GM12878 (cell line): ENCODE data around the gene CFAP58. TPM values are rescaled to one million over a fixed set of nuclear protein-coding genes. Genes with fewer than 3 reads are reported as not detected.

Experiments used
- ATAC-seq: fragments of 200-7000 bp; cut with Tn5 transposase; 3 replicates; pipeline ENCODE4 v1.9.1; 2020; ENCODE audit warnings: mild to moderate bottlenecking, moderate library complexity
- BruUV-seq: library from RNA; stranded (reverse); fragments of 400-500 nt; replicated peaks from 2 replicates; lab custom pipeline; 2021; lab: Mats Ljungman, UMichigan
- CTCF ChIA-PET: fragments of 300-600 bp; sonication (Branson Sonifier 250); formaldehyde crosslinking; extraction: SDS; loops from one replicate; lab custom pipeline; 2021; ENCODE audit warnings: inconsistent platforms; lab: Yijun Ruan, JAX
- POLR2A ChIA-PET: fragments of 350-600 bp; formaldehyde crosslinking; extraction: SDS; loops from one replicate; lab custom pipeline; 2021; ENCODE audit warnings: inconsistent platforms; lab: Charles Lee
- RAD21 ChIA-PET: fragments of 300-600 bp; sonication (Branson Sonifier 250); formaldehyde crosslinking; loops from one replicate; lab custom pipeline; 2023; ENCODE audit warnings: antibody characterized with exemption; ENCODE audit not compliant: unreplicated experiment; lab: Charles Lee
- SMC1A ChIA-PET: fragments of 300-600 bp; sonication (Branson Sonifier 250); formaldehyde crosslinking; loops from one replicate; lab custom pipeline; 2023; ENCODE audit not compliant: unreplicated experiment, uncharacterized antibody; lab: Charles Lee
- DNase-seq: peaks from one replicate; pipeline ENCODE4 v3.0.0-alpha.2; 2011; ENCODE audit warnings: low read depth, low spot score
- FAIRE-seq: peaks from 3 replicates; lab custom pipeline; 2011; peaks lifted over from hg19 to GRCh38; lab: Jason Lieb, UNC
- H2AFZ ChIP-seq: 2 replicates; pipeline ENCODE4 v1.6.0; 2011; ENCODE audit warnings: low read depth, low read length, control low read depth; ENCODE audit not compliant: control insufficient read depth
- H3K27ac ChIP-seq: 2 replicates; pipeline ENCODE4 v1.5.1; 2011; ENCODE audit warnings: control low read depth; ENCODE audit not compliant: control insufficient read depth, insufficient read depth
- H3K27me3 ChIP-seq, 2 experiments: replicated peaks in 1 of 2; 2 replicates each; pipeline versions ENCODE4 v1.6.0 to v1.6.1; 2011; ENCODE audit warnings: low read length in 1 of 2; ENCODE audit not compliant: control insufficient read depth in 2 of 2, insufficient read depth in 2 of 2
- H3K36me3 ChIP-seq, 2 experiments: 2 replicates each; pipeline ENCODE4 v1.5.1; 2011; ENCODE audit warnings: low read length in 1 of 2; ENCODE audit not compliant: control insufficient read depth in 2 of 2, insufficient read depth in 2 of 2
- H3K4me1 ChIP-seq: 2 replicates; pipeline ENCODE4 v1.6.1; 2011; ENCODE audit warnings: mild to moderate bottlenecking, low read length, moderate library complexity, mixed read lengths; ENCODE audit not compliant: control insufficient read depth, insufficient read depth
- H3K4me2 ChIP-seq: 2 replicates; pipeline ENCODE4 v1.6.0; 2011; ENCODE audit warnings: control low read depth; ENCODE audit not compliant: control insufficient read depth, insufficient read depth
- H3K4me3 ChIP-seq: fragments of 200-600 bp; sonication (generic); 2 replicates; pipeline ENCODE4 v1.5.1; 2016
- H3K79me2 ChIP-seq: 2 replicates; pipeline ENCODE4 v1.6.0; 2011; ENCODE audit warnings: low read length; ENCODE audit not compliant: control insufficient read depth, insufficient read depth
- H3K9ac ChIP-seq: 2 replicates; pipeline ENCODE4 v1.8.0; 2011; ENCODE audit warnings: low read length, control low read depth, mixed read lengths; ENCODE audit not compliant: control insufficient read depth, insufficient read depth
- H3K9me3 ChIP-seq: replicated peaks from 3 replicates; pipeline ENCODE4 v1.5.1; 2011; ENCODE audit warnings: mild to moderate bottlenecking, low read length; ENCODE audit not compliant: control insufficient read depth, insufficient read depth
- H4K20me1 ChIP-seq: 2 replicates; pipeline ENCODE4 v1.6.0; 2011; ENCODE audit not compliant: control insufficient read depth, insufficient read depth
- CBX3 ChIP-seq: fragments of 200-600 bp; sonication (generic); IDR thresholded peaks from 2 replicates; pipeline ENCODE4 v1.6.1; 2016; ENCODE audit warnings: low read depth, borderline replicate concordance
- RB1 ChIP-seq: fragments of 450-650 bp; formaldehyde crosslinking; IDR thresholded peaks from 2 replicates; pipeline ENCODE4 v1.6.1; 2017; ENCODE audit warnings: mild to moderate bottlenecking, borderline replicate concordance
- SMC3 ChIP-seq: IDR thresholded peaks from 2 replicates; pipeline ENCODE4 v1.6.1; 2011; ENCODE audit warnings: low read length, improper control_type of control experiment, borderline replicate concordance
- SREBF1 ChIP-seq: IDR thresholded peaks from 2 replicates; pipeline ENCODE4 v1.6.1; 2012; ENCODE audit warnings: mild to moderate bottlenecking, low read length
- TARDBP ChIP-seq: IDR thresholded peaks from 2 replicates; pipeline ENCODE4 v1.6.1; 2016; ENCODE audit warnings: borderline replicate concordance
- WGBS: methylation state at CpG from one replicate; pipeline ENCODE4 v1.1.6; 2016; ENCODE audit warnings: low lambda C conversion rate; ENCODE audit not compliant: insufficient replicate concordance, insufficient coverage; ENCODE audit errors: missing lambda C conversion rate; 5-methylcytosine and 5-hydroxymethylcytosine counted together
- in situ Hi-C: fragments of 300-500 bp; cut with MboI; formaldehyde crosslinking; loops from 9 replicates; pipeline ENCODE4 v1.14.3; 2018; ENCODE audit warnings: mixed read lengths
- intact Hi-C: fragments of 100-400 bp; cut with micrococcal nuclease; formaldehyde crosslinking; loops from one replicate; pipeline ENCODE4 v1.14.2; 2022; ENCODE audit not compliant: unreplicated experiment
- polyA plus RNA-seq, 11 experiments: library from polyadenylated mRNA; depleted of rRNA in 4 of 11; unstranded in 6 of 11; stranded (reverse) in 5 of 11; fragments of >200 nt; fragmentation: Nextera tagmentation in 4 of 11; fragmentation: Illumina TruSeq in 1 of 11; extraction: Ambion mirVana in 4 of 11; extraction: Trizol in 1 of 11; gene quantifications; 1 replicate in 1 of 11; 2 replicates in 10 of 11; pipeline versions ENCODE4 v1.2.1 to v1.2.3, GENCODE V29; 2011 to 2016; ENCODE audit warnings: inconsistent platforms in 2 of 11, missing spikeins in 2 of 11, low read depth in 1 of 11
- total RNA-seq, 4 experiments: library from RNA; depleted of rRNA in 3 of 4; stranded (reverse); fragments of >200 nt in 3 of 4; fragmentation: Illumina TruSeq in 1 of 4; extraction: Trizol in 1 of 4; gene quantifications; 2 replicates each; pipeline versions ENCODE4 v1.2.1 to v1.2.3, GENCODE V29; 2013 to 2021
- TF ChIP-seq, protein P1 (sequence below): fragments of 450-650 bp; IDR thresholded peaks from 2 replicates; pipeline ENCODE4 v1.6.1; 2017; ENCODE audit warnings: borderline replicate concordance
- TF ChIP-seq, protein P2 (sequence below): fragments of 450-650 bp; IDR thresholded peaks from 2 replicates; pipeline ENCODE4 v1.6.1; 2016; ENCODE audit warnings: mild to moderate bottlenecking
- TF ChIP-seq, protein P3 (sequence below): fragments of 450-650 bp; formaldehyde crosslinking; IDR thresholded peaks from 2 replicates; pipeline ENCODE4 v1.5.0; 2022; ENCODE audit warnings: mild to moderate bottlenecking, missing genetic modification characterization
- TF ChIP-seq, protein P4 (sequence below): fragments of 450-650 bp; IDR thresholded peaks from 2 replicates; pipeline ENCODE4 v1.6.1; 2014; ENCODE audit warnings: mild to moderate bottlenecking

The CFAP58 gene
- total and polyA plus RNA-seq, 10 of the 15 experiments (the other 5 are each of a cell fraction or from before 2014, with no cell fraction given): 0.03 to 0.35 (median 0.21) TPM

DNA sequence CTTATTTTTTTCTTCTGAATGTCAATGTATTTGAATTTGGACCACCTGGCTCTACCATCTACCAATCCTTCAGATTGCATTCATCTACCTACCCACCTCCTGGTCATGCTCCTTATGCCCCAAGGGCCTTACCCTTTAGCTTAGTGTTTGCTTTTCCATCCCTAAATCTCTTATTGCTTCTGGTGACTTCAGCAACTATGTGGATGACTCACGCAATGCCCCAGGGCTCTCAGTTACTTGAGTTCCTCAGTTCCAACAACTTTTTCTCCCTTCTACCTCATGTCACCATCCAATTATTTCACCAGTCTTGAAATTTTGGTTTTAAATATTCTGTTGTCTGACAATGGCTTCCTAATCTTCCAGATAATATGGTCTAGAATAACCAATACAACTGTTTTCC is 118.9 kb downstream of the CFAP58 start (continued):
- TF ChIP-seq, protein P1, sequence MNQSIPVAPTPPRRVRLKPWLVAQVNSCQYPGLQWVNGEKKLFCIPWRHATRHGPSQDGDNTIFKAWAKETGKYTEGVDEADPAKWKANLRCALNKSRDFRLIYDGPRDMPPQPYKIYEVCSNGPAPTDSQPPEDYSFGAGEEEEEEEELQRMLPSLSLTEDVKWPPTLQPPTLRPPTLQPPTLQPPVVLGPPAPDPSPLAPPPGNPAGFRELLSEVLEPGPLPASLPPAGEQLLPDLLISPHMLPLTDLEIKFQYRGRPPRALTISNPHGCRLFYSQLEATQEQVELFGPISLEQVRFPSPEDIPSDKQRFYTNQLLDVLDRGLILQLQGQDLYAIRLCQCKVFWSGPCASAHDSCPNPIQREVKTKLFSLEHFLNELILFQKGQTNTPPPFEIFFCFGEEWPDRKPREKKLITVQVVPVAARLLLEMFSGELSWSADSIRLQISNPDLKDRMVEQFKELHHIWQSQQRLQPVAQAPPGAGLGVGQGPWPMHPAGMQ: no peak
- TF ChIP-seq, protein P2, sequence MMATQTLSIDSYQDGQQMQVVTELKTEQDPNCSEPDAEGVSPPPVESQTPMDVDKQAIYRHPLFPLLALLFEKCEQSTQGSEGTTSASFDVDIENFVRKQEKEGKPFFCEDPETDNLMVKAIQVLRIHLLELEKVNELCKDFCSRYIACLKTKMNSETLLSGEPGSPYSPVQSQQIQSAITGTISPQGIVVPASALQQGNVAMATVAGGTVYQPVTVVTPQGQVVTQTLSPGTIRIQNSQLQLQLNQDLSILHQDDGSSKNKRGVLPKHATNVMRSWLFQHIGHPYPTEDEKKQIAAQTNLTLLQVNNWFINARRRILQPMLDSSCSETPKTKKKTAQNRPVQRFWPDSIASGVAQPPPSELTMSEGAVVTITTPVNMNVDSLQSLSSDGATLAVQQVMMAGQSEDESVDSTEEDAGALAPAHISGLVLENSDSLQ: no peak
- TF ChIP-seq SMC3 (no peak), SREBF1 (no peak)
- TF ChIP-seq, all 136 proteins: peak for 0

DNA sequence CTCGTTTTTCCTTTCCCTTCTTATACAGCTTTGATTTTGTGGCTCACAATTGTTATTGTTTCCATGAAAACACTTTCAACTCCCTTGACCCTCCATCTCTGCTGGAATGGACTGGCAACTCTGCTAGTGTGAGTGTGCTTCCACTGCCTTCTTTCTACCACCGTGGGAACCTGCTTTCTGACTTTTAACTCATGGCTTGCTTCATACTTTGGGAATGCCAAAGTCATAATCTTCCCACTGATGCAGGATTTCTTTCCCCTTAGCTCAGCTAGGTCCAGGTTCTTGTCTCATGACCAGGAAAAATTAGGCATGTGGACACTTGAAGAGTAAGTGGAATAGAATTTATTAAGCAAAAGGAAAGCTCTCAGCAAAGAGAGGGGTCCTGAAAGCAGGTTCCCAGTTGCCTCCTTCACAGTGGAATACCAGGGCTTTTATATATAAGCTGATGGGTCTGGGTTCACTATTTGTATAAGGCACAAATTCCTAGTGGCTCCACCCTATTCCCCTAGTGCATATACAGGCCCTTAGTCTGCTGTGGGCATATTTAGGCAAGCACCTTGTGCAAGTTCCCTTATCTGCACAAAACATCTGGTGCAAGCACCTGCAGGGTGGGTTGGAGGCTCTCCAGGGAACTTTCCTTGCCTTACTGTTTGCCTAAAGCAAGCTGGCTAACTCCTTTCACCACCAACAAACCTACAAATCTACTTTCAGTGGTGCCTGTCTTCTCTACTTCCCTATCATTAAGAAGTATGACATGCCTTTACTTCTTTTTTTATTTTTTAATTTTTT is 119.5 kb downstream of the CFAP58 start:
- CTCF ChIA-PET: no interaction called here
- no peak for TF ChIP-seq RB1
- no peak for TF ChIP-seq CBX3
- no peak for TF ChIP-seq TARDBP
- TF ChIP-seq, protein P3, sequence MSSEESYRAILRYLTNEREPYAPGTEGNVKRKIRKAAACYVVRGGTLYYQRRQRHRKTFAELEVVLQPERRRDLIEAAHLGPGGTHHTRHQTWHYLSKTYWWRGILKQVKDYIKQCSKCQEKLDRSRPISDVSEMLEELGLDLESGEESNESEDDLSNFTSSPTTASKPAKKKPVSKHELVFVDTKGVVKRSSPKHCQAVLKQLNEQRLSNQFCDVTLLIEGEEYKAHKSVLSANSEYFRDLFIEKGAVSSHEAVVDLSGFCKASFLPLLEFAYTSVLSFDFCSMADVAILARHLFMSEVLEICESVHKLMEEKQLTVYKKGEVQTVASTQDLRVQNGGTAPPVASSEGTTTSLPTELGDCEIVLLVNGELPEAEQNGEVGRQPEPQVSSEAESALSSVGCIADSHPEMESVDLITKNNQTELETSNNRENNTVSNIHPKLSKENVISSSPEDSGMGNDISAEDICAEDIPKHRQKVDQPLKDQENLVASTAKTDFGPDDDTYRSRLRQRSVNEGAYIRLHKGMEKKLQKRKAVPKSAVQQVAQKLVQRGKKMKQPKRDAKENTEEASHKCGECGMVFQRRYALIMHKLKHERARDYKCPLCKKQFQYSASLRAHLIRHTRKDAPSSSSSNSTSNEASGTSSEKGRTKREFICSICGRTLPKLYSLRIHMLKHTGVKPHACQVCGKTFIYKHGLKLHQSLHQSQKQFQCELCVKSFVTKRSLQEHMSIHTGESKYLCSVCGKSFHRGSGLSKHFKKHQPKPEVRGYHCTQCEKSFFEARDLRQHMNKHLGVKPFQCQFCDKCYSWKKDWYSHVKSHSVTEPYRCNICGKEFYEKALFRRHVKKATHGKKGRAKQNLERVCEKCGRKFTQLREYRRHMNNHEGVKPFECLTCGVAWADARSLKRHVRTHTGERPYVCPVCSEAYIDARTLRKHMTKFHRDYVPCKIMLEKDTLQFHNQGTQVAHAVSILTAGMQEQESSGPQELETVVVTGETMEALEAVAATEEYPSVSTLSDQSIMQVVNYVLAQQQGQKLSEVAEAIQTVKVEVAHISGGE (CRISPR knock-in tag): no peak
- TF ChIP-seq, protein P4, sequence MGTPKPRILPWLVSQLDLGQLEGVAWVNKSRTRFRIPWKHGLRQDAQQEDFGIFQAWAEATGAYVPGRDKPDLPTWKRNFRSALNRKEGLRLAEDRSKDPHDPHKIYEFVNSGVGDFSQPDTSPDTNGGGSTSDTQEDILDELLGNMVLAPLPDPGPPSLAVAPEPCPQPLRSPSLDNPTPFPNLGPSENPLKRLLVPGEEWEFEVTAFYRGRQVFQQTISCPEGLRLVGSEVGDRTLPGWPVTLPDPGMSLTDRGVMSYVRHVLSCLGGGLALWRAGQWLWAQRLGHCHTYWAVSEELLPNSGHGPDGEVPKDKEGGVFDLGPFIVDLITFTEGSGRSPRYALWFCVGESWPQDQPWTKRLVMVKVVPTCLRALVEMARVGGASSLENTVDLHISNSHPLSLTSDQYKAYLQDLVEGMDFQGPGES: no peak
- TF ChIP-seq, all 136 proteins: peak for 0
- DNase-seq (no peak), FAIRE-seq (no peak), ATAC-seq (no peak)
- H3K4me3 ChIP-seq: no peak overlapping the region
- H4K20me1 ChIP-seq: no peaks in the 10 kb centered on the region
- intact Hi-C loops: no loop called here
- no peak overlapping the region for H3K9ac ChIP-seq
- WGBS: 0% methylated on average over 2 of the region's 2 CpGs
- H3K4me2 ChIP-seq: no peak overlapping the region
- H3K27me3 ChIP-seq: no peaks in the 10 kb centered on the region
- no peak overlapping the region for H2AFZ ChIP-seq
- SMC1A ChIA-PET: no interaction called here
- in situ Hi-C loops: no loop called here
- POLR2A ChIA-PET: no interaction called here
- H3K27ac ChIP-seq: no peak overlapping the region
- RAD21 ChIA-PET: no interaction called here
- no peaks in the 10 kb centered on the region for H3K79me2 ChIP-seq
- no peaks in the 10 kb centered on the region for H3K9me3 ChIP-seq
- H3K36me3 ChIP-seq: no peaks in the 10 kb centered on the region
- BruUV-seq: no TSS peak
- H3K4me1 ChIP-seq: no peaks in the 10 kb centered on the region
